GM13976 (cell line): ENCODE results near the gene CYB5RL.

Experiments
- DNase-seq: peaks from one replicate; pipeline ENCODE4 v3.0.0; 2012; ENCODE audit warnings: low spot score
- in situ Hi-C: fragments of 300-500 bp; cut with MboI; formaldehyde crosslinking; loops from one replicate; pipeline ENCODE4 v1.12.0; 2022; ENCODE audit warnings: low sequenced_read_pairs, mixed read lengths, inconsistent platforms; ENCODE audit not compliant: unreplicated experiment
- TF ChIP-seq, protein P1 (sequence below): IDR thresholded peaks from 2 replicates; pipeline ENCODE4 v1.5.1; 2012; ENCODE audit warnings: borderline replicate concordance, mild to moderate bottlenecking; ENCODE audit not compliant: insufficient read depth; ENCODE audit errors: extremely low read depth, missing control alignments, control extremely low read depth

CYB5RL gene

DNA sequence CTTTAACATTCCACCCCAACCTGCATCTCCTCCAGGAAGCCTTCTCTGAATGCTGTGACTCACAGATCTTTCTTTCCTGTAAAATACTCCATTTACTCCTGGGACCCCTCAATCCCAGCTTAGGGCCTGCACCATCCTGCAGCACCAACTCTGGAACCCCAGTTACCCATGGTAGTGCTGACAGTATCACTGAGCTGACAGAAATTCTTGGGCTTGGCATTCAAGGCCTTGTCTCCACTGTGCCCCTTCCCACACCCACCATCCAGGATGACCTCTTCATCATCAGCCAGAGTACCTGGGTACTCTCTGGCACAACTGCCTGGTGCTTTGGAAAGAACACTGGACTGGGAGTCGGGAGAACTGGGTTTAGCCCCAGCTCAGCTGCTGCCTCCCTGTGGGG lies 8.3 kb downstream of the CYB5RL start:
- TF ChIP-seq, protein P1, sequence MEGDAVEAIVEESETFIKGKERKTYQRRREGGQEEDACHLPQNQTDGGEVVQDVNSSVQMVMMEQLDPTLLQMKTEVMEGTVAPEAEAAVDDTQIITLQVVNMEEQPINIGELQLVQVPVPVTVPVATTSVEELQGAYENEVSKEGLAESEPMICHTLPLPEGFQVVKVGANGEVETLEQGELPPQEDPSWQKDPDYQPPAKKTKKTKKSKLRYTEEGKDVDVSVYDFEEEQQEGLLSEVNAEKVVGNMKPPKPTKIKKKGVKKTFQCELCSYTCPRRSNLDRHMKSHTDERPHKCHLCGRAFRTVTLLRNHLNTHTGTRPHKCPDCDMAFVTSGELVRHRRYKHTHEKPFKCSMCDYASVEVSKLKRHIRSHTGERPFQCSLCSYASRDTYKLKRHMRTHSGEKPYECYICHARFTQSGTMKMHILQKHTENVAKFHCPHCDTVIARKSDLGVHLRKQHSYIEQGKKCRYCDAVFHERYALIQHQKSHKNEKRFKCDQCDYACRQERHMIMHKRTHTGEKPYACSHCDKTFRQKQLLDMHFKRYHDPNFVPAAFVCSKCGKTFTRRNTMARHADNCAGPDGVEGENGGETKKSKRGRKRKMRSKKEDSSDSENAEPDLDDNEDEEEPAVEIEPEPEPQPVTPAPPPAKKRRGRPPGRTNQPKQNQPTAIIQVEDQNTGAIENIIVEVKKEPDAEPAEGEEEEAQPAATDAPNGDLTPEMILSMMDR, result no peak
- DNase-seq, result no peak
- in situ Hi-C loops, result no loop called here

DNA sequence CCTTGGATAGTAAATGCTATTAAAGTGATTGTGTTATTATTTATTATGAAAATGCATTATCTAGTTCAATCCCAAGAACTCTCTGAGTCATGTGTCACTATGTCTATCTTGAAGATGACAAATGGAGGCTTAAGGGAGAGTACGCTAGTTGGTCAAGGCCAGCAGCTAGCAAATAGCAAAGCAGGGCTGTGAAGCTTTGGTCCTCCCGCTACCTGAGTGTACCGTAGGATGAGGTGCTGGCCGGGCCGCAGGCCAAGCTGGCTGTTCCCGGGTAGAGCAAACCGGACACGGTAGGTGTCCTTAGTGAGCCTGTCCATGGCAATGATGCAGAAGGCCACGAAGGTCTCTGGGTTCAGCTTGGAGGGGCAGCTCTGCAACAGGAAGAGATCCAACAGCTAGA lies 9.3 kb downstream of the CYB5RL start:
- in situ Hi-C loops, result no loop called here

DNA sequence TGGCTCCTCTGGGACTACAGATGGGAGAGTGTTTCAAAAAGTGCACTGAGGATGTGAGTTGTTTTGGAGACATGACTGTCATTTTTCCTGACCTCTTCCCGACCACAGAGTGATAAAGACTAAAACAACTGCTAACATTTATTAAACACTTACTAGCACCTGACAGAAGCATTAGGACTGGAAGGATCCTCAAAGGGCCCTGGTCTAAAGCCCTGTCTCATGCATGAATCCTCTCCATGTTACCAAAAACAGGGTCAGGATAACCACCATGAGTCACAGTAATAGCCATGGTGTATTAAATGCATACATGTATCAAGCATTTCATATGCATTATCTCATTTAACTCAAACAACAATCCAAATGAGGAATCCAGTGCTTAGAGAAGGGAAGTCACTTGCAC lies 11.5 kb downstream of the CYB5RL start:
- TF ChIP-seq, protein P1, result no peak
- DNase-seq, result no peak
- in situ Hi-C loops, result no loop called here

More for the DNA sequence above, 9.3 kb downstream of the CYB5RL start:
- TF ChIP-seq, protein P1, result no peak
- DNase-seq, result no peak

DNA sequence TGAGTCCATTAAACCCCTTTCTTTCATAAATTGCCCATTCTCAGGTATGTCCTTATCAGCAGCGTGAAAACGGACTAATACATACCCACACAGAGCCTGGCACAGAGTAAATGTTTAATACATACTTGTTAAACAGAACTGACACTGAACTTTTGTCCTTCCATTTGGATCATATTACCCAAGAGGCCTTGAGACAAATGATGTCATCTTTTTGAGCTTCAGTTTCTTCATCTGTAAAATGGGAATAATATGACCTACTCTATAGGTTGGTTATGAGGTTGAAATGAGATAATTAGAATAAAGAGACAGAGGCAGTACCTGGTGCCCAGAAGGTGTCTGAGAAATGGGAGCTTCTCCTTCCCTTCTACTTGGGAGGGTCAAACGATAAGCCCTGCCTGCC lies 13.8 kb downstream of the CYB5RL start:
- in situ Hi-C loops, result no loop called here
- TF ChIP-seq, protein P1, result no peak
- no peak for DNase-seq

DNA sequence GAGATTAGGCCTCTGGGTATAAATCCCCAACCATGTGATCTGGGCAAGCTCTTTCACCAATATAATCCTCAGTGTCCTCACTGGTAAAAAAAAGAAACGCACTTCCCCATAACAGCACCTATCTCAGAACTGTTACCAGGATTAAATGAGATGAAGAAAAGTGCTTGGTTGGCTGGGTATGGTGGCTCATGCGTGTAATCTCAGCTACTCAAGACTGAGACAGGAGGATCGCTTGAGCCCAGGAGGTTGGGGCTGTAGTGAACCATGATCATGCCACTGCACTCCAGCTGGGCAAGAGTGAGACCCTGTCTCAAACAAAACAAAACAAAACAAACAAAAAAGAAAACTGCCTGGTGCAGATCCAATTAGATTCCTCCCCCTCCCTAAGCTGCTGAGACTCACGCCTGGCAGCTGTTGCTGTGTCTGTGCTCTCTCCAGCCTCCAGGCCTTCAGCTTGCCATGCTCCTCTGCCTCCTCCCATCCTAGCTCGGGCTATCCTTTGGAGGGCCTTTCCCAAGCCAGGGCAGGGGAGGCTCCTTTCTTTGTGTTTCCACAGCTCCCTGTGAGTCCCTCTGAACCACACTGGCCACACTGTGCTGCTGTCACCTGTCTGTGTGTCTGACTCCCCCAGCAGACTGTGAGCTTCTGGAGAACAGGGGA lies 19.0 kb downstream of the CYB5RL start:
- DNase-seq, result no peak
- in situ Hi-C loops, result no loop called here
- TF ChIP-seq, protein P1, result no peak

DNA sequence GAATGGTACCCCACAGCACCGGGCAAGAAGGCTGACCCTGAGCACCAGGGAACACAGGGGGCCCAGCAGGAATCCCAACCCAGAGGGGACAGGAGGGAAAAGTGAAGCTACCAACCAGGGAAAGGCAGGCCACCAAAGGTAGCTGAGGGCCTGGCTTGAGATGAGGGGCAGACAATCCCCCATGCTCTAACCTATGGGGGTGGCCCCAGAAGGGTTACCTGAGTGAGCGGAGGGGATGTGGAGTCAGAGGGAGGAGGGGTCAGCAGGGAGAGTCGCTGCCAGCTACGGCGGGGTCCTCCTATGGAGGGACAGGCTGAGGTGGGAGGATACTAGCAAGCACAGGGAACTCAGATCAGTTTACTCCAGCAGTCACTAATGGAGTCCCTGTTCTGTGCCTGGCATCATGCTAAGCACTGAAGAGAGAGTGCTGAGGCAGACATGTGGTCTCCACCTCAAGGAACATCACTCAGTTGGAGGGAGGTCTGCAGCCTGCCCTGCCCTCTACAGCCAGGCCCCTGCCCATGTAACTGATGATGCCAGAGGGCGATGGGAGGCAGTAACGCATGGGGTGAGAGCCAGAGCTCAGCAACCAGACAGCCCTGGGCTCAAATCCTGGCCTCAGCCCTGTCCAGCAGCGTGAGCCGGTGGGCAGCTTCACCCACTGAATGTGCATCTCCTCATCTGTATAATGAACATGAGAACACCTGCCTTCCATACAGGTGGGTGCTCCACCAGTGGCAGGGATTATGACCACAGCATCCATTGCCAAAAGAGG lies 21.3 kb downstream of the CYB5RL start:
- in situ Hi-C loops, result no loop called here
- no peak for DNase-seq
- TF ChIP-seq, protein P1, result no peak
